ENCODE data around the gene NR1I3. TPM values are rescaled to one million over a fixed set of nuclear protein-coding genes. Genes with fewer than 3 reads are reported as not detected.
"Not testable (repeated sequence)": the region's sequence is repeated elsewhere in the genome, so short reads cannot be mapped to it uniquely, and the experiment has no call there.

Gene NR1I3
- total RNA-seq, 1 donor from 2014 or later: not detected

GRCh38 chr1:161251579-161251978, 13.6 kb upstream of the NR1I3 start:
- Histone ChIP-seq H3K36me3 (ENCODE audit: control insufficient read depth in 3 of 3, insufficient read depth in 3 of 3, low read length in 3 of 3) (no peaks in the 10 kb centered on the region), H3K4me1 (ENCODE audit: control insufficient read depth in 3 of 3, insufficient read depth in 3 of 3, low read length in 3 of 3) (no peaks in the 10 kb centered on the region), H3K27ac (ENCODE audit: low read depth, low read length) (no peak overlapping the region), H3K9ac (ENCODE audit: low read depth in 1 of 3, low read length in 3 of 3) (no peak overlapping the region), H3K27me3 (ENCODE audit: control insufficient read depth in 3 of 3, insufficient read depth in 3 of 3, low read length in 3 of 3) (no peaks in the 10 kb centered on the region), H3K9me3 (ENCODE audit: control insufficient read depth in 3 of 3, low read length in 3 of 3) (no peaks in the 10 kb centered on the region), H3K4me3 (ENCODE audit: low read length in 3 of 3) (no peak overlapping the region)

- Histone ChIP-seq H3K9ac (ENCODE audit: low read depth in 1 of 3, low read length in 3 of 3) (no peak overlapping the region), H3K27ac (ENCODE audit: low read depth, low read length) (no peak overlapping the region), H3K36me3 (ENCODE audit: control insufficient read depth in 3 of 3, insufficient read depth in 3 of 3, low read length in 3 of 3) (no peaks in the 10 kb centered on the region), H3K27me3 (ENCODE audit: control insufficient read depth in 3 of 3, insufficient read depth in 3 of 3, low read length in 3 of 3) (no peaks in the 10 kb centered on the region), H3K9me3 (ENCODE audit: control insufficient read depth in 3 of 3, low read length in 3 of 3) (no peaks in the 10 kb centered on the region), H3K4me3 (ENCODE audit: low read length in 3 of 3) (no peak overlapping the region), H3K4me1 (ENCODE audit: control insufficient read depth in 3 of 3, insufficient read depth in 3 of 3, low read length in 3 of 3) (no peaks in the 10 kb centered on the region)
Measured at GRCh38 chr1:161250829-161251228, 12.8 kb upstream of the NR1I3 start.

GRCh38 chr1:161250100-161250499, 12.1 kb upstream of the NR1I3 start:
- H3K4me3 ChIP-seq (ENCODE audit: low read length in 3 of 3); H3K9me3 ChIP-seq (ENCODE audit: control insufficient read depth in 3 of 3, low read length in 3 of 3); H3K27me3 ChIP-seq (ENCODE audit: control insufficient read depth in 3 of 3, insufficient read depth in 3 of 3, low read length in 3 of 3); H3K9ac ChIP-seq (ENCODE audit: low read depth in 1 of 3, low read length in 3 of 3); H3K36me3 ChIP-seq (ENCODE audit: control insufficient read depth in 3 of 3, insufficient read depth in 3 of 3, low read length in 3 of 3); H3K4me1 ChIP-seq (ENCODE audit: control insufficient read depth in 3 of 3, insufficient read depth in 3 of 3, low read length in 3 of 3); H3K27ac ChIP-seq (ENCODE audit: low read depth, low read length): not testable (repeated sequence)

GRCh38 chr1:161244888-161245287, 6.9 kb upstream of the NR1I3 start:
- Histone ChIP-seq H3K36me3 (ENCODE audit: control insufficient read depth in 3 of 3, insufficient read depth in 3 of 3, low read length in 3 of 3) (no peaks in the 10 kb centered on the region), H3K9ac (ENCODE audit: low read depth in 1 of 3, low read length in 3 of 3) (no peak overlapping the region), H3K27me3 (ENCODE audit: control insufficient read depth in 3 of 3, insufficient read depth in 3 of 3, low read length in 3 of 3) (peaks cover 0 to 5% (median 4%) of the 10 kb centered on the region in 3 donors), H3K4me1 (ENCODE audit: control insufficient read depth in 3 of 3, insufficient read depth in 3 of 3, low read length in 3 of 3) (no peaks in the 10 kb centered on the region), H3K9me3 (ENCODE audit: control insufficient read depth in 3 of 3, low read length in 3 of 3) (no peaks in the 10 kb centered on the region), H3K27ac (ENCODE audit: low read depth, low read length) (no peak overlapping the region), H3K4me3 (ENCODE audit: low read length in 3 of 3) (no peak overlapping the region)

GRCh38 chr1:161242313-161242712, 4.3 kb upstream of the NR1I3 start:
- H3K9ac ChIP-seq (ENCODE audit: low read depth in 1 of 3, low read length in 3 of 3): no peak overlapping the region
- no peak overlapping the region for H3K4me3 ChIP-seq (ENCODE audit: low read length in 3 of 3)
- H3K27ac ChIP-seq (ENCODE audit: low read depth, low read length): no peak overlapping the region
- no peaks in the 10 kb centered on the region for H3K9me3 ChIP-seq (ENCODE audit: control insufficient read depth in 3 of 3, low read length in 3 of 3)
- peaks cover 0 to 5% (median 4%) of the 10 kb centered on the region in 3 donors for H3K27me3 ChIP-seq (ENCODE audit: control insufficient read depth in 3 of 3, insufficient read depth in 3 of 3, low read length in 3 of 3)
- no peaks in the 10 kb centered on the region for H3K36me3 ChIP-seq (ENCODE audit: control insufficient read depth in 3 of 3, insufficient read depth in 3 of 3, low read length in 3 of 3)
- H3K4me1 ChIP-seq (ENCODE audit: control insufficient read depth in 3 of 3, insufficient read depth in 3 of 3, low read length in 3 of 3): no peaks in the 10 kb centered on the region

- peaks cover 0 to 5% (median 4%) of the 10 kb centered on the region in 3 donors for H3K27me3 ChIP-seq (ENCODE audit: control insufficient read depth in 3 of 3, insufficient read depth in 3 of 3, low read length in 3 of 3)
- no peak overlapping the region for H3K4me3 ChIP-seq (ENCODE audit: low read length in 3 of 3)
- no peak overlapping the region for H3K9ac ChIP-seq (ENCODE audit: low read depth in 1 of 3, low read length in 3 of 3)
- no peak overlapping the region for H3K27ac ChIP-seq (ENCODE audit: low read depth, low read length)
- no peaks in the 10 kb centered on the region for H3K36me3 ChIP-seq (ENCODE audit: control insufficient read depth in 3 of 3, insufficient read depth in 3 of 3, low read length in 3 of 3)
- H3K9me3 ChIP-seq (ENCODE audit: control insufficient read depth in 3 of 3, low read length in 3 of 3): no peaks in the 10 kb centered on the region
- H3K4me1 ChIP-seq (ENCODE audit: control insufficient read depth in 3 of 3, insufficient read depth in 3 of 3, low read length in 3 of 3): no peaks in the 10 kb centered on the region
Measured at GRCh38 chr1:161241682-161242081, 3.7 kb upstream of the NR1I3 start.

- Histone ChIP-seq H3K27ac (ENCODE audit: low read depth, low read length) (no peak overlapping the region), H3K9ac (ENCODE audit: low read depth in 1 of 3, low read length in 3 of 3) (no peak overlapping the region), H3K4me1 (ENCODE audit: control insufficient read depth in 3 of 3, insufficient read depth in 3 of 3, low read length in 3 of 3) (no peaks in the 10 kb centered on the region), H3K4me3 (ENCODE audit: low read length in 3 of 3) (no peak overlapping the region), H3K36me3 (ENCODE audit: control insufficient read depth in 3 of 3, insufficient read depth in 3 of 3, low read length in 3 of 3) (no peaks in the 10 kb centered on the region), H3K9me3 (ENCODE audit: control insufficient read depth in 3 of 3, low read length in 3 of 3) (no peaks in the 10 kb centered on the region), H3K27me3 (ENCODE audit: control insufficient read depth in 3 of 3, insufficient read depth in 3 of 3, low read length in 3 of 3) (peaks cover 0 to 4% (median 0%) of the 10 kb centered on the region in 3 donors)
Measured at GRCh38 chr1:161235957-161236775, 1.8 kb downstream of the NR1I3 start.

- H3K4me3 ChIP-seq (ENCODE audit: low read length in 3 of 3): no peak overlapping the region
- no peaks in the 10 kb centered on the region for H3K27me3 ChIP-seq (ENCODE audit: control insufficient read depth in 3 of 3, insufficient read depth in 3 of 3, low read length in 3 of 3)
- peaks cover 21 to 28% (median 26%) of the 10 kb centered on the region in 3 donors for H3K36me3 ChIP-seq (ENCODE audit: control insufficient read depth in 3 of 3, insufficient read depth in 3 of 3, low read length in 3 of 3)
- no peak overlapping the region for H3K27ac ChIP-seq (ENCODE audit: low read depth, low read length)
- H3K4me1 ChIP-seq (ENCODE audit: control insufficient read depth in 3 of 3, insufficient read depth in 3 of 3, low read length in 3 of 3): no peaks in the 10 kb centered on the region
- H3K9me3 ChIP-seq (ENCODE audit: control insufficient read depth in 3 of 3, low read length in 3 of 3): no peaks in the 10 kb centered on the region
- no peak overlapping the region for H3K9ac ChIP-seq (ENCODE audit: low read depth in 1 of 3, low read length in 3 of 3)
Measured at GRCh38 chr1:161233102-161233501, 4.9 kb downstream of the NR1I3 start.

- Histone ChIP-seq H3K9ac (ENCODE audit: low read depth in 1 of 3, low read length in 3 of 3) (no peak overlapping the region), H3K27me3 (ENCODE audit: control insufficient read depth in 3 of 3, insufficient read depth in 3 of 3, low read length in 3 of 3) (no peaks in the 10 kb centered on the region), H3K4me1 (ENCODE audit: control insufficient read depth in 3 of 3, insufficient read depth in 3 of 3, low read length in 3 of 3) (peaks cover 16 to 18% (median 16%) of the 10 kb centered on the region in 3 donors), H3K36me3 (ENCODE audit: control insufficient read depth in 3 of 3, insufficient read depth in 3 of 3, low read length in 3 of 3) (peaks cover 24 to 32% (median 27%) of the 10 kb centered on the region in 3 donors), H3K9me3 (ENCODE audit: control insufficient read depth in 3 of 3, low read length in 3 of 3) (no peaks in the 10 kb centered on the region), H3K4me3 (ENCODE audit: low read length in 3 of 3) (no peak overlapping the region), H3K27ac (ENCODE audit: low read depth, low read length) (no peak overlapping the region)
Measured at GRCh38 chr1:161230762-161231161, 7.2 kb downstream of the NR1I3 start.

GRCh38 chr1:161229896-161230295, 8.1 kb downstream of the NR1I3 start:
- Histone ChIP-seq H3K4me3 (ENCODE audit: low read length in 3 of 3) (no peak overlapping the region), H3K4me1 (ENCODE audit: control insufficient read depth in 3 of 3, insufficient read depth in 3 of 3, low read length in 3 of 3) (peaks cover 20 to 25% (median 22%) of the 10 kb centered on the region in 3 donors), H3K9me3 (ENCODE audit: control insufficient read depth in 3 of 3, low read length in 3 of 3) (no peaks in the 10 kb centered on the region), H3K36me3 (ENCODE audit: control insufficient read depth in 3 of 3, insufficient read depth in 3 of 3, low read length in 3 of 3) (peaks cover 24 to 32% (median 27%) of the 10 kb centered on the region in 3 donors), H3K9ac (ENCODE audit: low read depth in 1 of 3, low read length in 3 of 3) (no peak overlapping the region), H3K27me3 (ENCODE audit: control insufficient read depth in 3 of 3, insufficient read depth in 3 of 3, low read length in 3 of 3) (no peaks in the 10 kb centered on the region), H3K27ac (ENCODE audit: low read depth, low read length) (no peak overlapping the region)
